Activated CD4-positive, alpha-beta T cell treated with anti-CD3 and anti-CD28 coated beads for 1 hour (primary cell): Measurements from ENCODE around the gene PDF.
"Not testable (repeated sequence)": the region's sequence is repeated elsewhere in the genome, so short reads cannot be mapped to it uniquely, and the experiment has no call there.

ENCODE experiments used
- DNase-seq: peaks from one replicate; pipeline ENCODE4 v3.0.0-alpha.2; 2020

PDF gene

GRCh38 chr16:69315486-69316311, 14.7 kb downstream of the PDF start:
- DNase-seq = no peak

DNA sequence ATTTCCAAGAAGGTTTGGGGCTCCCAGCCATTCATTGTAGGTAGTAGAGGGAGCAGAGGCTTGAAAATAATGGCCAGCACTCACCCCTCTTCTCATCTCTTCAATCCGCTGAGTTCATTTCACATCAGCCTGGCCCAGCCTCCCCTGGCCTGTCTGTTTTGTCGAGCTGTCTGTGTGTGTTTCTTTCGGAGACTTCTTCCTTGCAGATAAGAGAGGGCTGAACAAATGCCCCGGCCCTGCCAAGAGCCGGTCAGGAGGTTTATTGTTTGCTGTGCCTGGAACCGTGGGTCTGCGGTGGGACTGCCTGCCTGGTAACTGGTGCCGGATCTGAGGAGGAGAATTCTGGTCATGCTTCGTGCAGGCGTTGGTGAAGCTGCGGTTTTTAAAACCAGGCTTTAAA, 15.9 kb downstream of the PDF start:
- DNase-seq = no peak

- no peak for DNase-seq
These were observed 16.9 kb downstream of the PDF start for GRCh38 chr16:69313469-69313868.

- no peak for DNase-seq
These were observed 18.6 kb downstream of the PDF start for GRCh38 chr16:69311533-69312387.

DNA sequence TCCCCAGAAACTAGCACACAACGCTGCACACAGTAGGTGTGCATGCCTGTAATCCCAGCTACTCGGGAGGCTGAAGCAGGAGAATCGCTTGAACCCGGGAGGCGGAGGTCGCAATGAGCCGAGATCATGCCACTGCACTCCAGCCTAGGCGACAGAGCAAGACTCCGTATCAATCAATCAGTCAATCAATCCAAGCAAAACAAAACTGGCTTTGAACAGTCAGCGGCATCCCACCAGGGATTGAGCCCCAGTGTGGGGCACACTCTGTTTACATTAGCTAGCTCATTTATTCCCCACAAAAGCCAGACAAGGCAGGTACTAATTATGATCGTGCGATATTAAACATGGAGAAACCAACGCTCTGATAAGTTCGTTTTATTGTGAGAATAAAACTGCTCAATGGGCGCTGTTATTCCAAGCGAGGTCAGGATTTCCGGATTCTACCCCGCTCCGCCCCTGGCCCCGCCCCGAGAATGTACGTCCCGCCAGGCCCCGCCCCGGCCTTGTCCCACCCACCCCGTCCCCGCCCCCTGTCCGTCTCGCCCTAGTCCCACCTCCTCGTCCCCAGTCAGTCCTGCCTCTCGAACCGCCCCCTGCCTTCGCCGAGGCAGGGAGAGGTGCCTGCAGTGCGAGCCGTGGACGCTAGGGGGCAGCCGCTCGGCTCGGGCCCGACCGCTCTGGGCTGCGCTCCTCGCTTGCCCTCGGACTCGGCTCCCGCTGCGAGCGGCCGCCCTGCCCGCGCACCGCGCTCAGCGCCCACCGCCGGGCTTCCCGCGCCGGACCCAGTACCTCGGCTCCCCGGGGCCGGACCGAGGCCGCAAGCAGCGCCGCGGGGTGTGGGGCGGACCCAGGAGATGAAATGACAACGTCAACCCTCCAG, 19.5 kb downstream of the PDF start, which contains the start of gene VPS4A:
Gene VPS4A, plus strand, starts transcription at position 698 of the 880 bp plus-strand sequence. Its CDS starts 162 bp downstream, at position 860.
- DNase-seq = peak; percentile 96

DNA sequence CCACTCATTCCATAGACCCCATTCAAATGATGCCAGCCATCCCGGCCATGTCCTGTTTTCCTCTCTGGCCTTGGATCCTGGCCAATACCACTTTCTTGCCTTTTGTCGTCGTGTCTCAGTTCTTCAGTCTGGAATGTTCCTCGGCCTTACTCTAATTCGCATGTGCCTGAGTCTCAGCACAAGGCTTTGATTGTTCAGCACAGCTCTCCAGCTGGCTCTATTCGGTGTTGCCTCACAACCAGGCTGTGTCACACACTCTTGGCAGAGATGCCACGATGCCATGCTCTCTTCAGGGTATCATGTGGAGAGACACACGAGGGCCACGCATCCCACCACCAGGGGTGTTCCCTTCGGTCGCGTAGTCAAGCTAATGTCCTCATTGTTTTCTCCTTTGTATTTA, 21.1 kb downstream of the PDF start:
- no peak for DNase-seq

DNA sequence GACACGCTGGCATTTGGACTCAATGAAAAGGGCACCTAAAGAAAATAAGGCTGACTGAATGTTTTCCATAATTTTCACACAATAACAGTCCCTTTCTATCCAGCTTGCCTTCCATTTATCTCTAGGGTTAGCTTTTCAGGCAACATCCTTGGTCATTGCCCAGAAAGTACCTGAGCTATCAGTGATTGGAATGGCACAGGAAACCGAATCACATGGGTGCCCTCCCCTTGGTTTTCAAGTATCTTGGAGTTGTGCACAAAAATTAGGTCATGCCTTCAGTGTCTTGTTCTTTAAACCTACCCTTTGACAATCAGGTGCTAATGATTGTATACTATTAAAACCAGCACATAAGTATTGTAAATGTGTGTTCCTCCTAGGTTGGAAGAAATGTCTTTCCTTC, 22.5 kb downstream of the PDF start:
- DNase-seq = no peak

DNA sequence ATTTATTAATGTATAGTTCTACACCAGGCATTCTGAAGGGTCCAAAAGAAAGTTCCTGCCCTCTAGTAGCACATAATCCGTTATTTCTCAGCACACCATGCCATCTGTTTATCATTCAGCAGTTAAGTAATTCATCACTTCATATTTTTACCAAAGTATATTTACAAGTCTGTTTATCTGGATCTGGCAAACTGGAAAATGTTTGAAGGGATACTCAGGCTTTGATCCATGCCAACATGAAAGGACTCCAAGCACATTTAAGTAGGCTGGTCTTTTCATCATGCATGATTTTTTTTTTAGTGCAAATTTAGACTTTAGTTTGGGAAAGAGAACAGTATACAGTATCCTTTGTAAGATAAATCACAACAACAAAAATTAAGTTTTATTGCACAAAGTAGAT, 23.3 kb downstream of the PDF start:
- no peak for DNase-seq

GRCh38 chr16:69306031-69306430, 24.4 kb downstream of the PDF start:
- DNase-seq = no peak

DNA sequence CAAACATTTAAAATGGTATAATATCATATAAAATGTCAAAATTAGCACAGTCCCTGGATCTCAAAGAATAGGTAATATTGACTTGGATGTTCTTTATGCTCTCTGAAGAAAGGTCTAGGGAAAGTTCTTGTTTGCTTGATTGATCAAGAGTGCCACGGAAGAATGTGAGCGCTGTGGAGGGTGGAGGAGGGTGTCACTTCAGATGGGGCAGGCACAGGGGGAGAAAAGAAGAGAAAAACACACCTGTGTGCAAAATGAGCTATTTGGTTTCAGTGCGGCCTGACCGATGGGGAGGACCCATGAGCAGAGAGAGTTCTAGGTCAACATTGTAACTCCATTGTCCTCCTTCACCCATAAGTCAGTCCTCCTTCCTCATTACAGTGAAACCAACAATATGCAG, 28.1 kb downstream of the PDF start:
- no peak for DNase-seq

GRCh38 chr16:69301861-69302260, 28.5 kb downstream of the PDF start:
- DNase-seq = no peak

- no peak for DNase-seq
These were observed 29.2 kb downstream of the PDF start for GRCh38 chr16:69301187-69301586.

DNA sequence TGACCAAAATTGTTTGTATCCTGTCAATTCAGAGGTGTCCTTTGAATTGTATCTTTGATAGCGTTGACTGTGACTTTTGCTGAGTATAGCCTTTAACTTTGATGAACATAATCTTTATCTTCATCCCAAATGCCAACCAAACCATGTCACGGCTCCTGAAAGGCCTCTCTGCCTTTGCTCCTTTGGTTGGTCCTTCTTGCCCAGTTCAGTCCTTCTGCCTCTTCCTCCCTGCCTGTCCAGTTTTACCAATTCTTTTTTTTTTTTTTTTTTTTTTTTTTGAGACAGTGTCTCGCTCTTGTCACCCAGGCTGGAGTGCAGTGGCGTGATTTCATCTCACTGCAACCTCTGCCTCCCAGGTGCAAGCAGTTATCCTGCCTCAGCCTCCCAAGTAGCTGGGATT, 32.1 kb downstream of the PDF start:
- no peak for DNase-seq

DNA sequence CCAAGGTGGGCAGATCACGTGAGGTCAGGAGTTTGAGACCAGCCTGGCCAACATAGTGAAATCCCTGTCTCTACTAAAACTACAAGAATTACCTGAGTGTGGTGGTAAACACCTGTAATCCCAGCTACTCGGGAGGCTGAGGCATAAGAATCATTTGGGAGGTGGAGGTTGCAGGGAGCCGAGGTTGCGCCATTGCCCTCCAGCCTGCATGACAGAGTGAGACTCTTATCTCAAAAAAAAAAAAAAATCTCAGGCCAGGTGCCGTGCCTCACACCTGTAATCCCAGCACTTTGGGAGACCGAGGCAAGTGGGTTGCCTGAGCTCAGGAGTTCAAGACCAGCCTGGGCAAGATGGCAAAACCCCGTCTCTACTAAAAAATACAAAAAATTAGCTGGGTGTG, 33.6 kb downstream of the PDF start:
- not testable (repeated sequence) for DNase-seq

- DNase-seq = no peak
These were observed 36.3 kb downstream of the PDF start for GRCh38 chr16:69294051-69294450.

DNA sequence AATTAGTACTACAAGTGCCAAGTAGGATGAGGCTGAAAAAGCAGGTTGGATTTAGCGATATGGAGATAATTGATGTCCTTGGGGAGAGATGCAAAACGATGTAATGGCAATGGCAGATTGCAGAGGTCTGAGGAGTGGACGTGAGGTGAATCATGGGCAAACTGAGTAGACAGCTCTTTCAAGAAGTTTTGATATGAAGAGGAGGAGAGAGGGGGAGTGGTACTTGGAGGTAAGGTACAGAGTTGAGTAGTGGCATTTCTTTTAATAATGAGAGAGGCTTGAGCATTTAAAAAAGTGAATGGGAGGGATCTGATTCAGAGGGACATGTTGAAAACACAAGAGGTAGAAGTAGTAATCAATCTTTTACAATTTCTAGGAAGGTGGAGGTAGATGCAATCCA, 37.0 kb downstream of the PDF start:
- DNase-seq = no peak

- DNase-seq = not testable (repeated sequence)
These were observed 38.7 kb downstream of the PDF start for GRCh38 chr16:69291657-69292056.

- DNase-seq = no peak
These were observed 43.3 kb downstream of the PDF start for GRCh38 chr16:69286941-69287713.

DNA sequence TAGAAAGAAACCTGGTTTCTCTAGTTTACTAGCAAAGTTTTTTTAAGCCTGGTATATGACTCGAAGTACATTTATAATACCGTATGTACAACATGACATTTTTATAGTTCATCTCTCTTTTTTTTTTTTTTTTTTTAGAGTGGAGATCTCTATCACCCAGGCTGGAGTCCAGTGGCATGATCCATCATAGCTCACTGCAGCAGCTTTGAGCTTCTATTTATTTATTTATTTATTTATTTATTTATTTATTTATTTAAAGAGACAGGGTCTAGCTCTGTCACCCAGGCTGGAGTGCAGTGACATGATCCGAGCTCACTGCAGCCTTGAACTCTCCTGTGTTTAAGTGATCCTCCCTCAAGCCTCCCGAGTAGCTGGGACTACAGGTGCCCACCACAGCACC, 45.1 kb downstream of the PDF start:
- no peak for DNase-seq

DNA sequence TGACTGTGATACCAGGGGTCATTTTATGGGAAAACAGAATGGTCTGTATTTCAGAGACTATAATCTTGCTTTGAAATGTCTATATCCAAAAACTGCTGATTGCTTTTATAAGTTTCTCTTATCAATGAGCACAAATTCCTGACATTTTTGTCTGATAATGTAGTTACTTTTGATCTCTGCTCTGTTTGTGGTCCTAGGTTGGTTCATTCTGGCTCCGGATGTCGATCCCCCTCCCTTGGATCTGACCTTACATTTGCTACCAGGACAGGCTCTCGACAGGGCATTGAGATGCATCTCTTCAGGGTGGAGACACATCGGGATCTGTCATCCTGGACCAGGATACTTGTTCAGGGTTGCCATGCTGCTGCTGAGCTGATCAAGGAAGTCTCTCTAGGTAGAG, 46.5 kb downstream of the PDF start:
- DNase-seq = no peak

- DNase-seq = no peak
These were observed 53.0 kb downstream of the PDF start for GRCh38 chr16:69277413-69277812.
